ENCODE data around the gene ATXN3.

ATXN3 gene

GRCh38 chr14:92040431-92041051, 65.8 kb downstream of the ATXN3 start:
- TF ChIP-seq CTCF (IDR thresholded peaks at IDR 0.05; ENCODE audit: insufficient read depth, missing control alignments) = no peak
- DNase-seq (ENCODE audit: insufficient read length, low spot score) (no peak), FAIRE-seq (no peak)

- peak; percentile 81 for DNase-seq (ENCODE audit: insufficient read length, low spot score)
- no peak for TF ChIP-seq CTCF (IDR thresholded peaks at IDR 0.05; ENCODE audit: insufficient read depth, missing control alignments)
- no peak for FAIRE-seq
Observed at GRCh38 chr14:92039719-92040430, 66.5 kb downstream of the ATXN3 start, which contains the start of gene TRIP11. TSS of gene TRIP11 (minus strand) at chr14:92040059. CDS start at chr14:92039685, 374 bp downstream.

- FAIRE-seq (no peak), DNase-seq (ENCODE audit: insufficient read length, low spot score) (no peak)
- TF ChIP-seq CTCF (IDR thresholded peaks at IDR 0.05; ENCODE audit: insufficient read depth, missing control alignments) = no peak
Observed at GRCh38 chr14:92039063-92039718, 67.2 kb downstream of the ATXN3 start.

DNA sequence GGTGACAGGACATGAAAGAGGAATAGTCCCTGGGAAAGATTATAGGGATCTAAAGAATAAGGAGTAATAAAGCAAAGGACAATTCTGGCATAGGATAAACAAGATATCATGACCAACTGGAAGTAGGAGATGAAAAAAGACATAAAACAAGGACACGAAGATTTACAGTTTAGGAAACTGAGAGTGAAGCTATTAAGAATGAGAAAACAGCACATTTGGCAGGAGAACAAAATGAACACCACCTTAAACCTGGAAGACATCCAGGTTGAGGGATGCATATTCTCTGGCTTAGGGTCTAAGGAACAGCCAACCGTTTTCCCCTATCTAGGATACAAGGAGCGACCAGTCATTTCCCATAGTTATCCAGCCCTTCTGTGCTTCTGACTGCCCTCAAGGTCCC, 68.4 kb downstream of the ATXN3 start:
- no peak for FAIRE-seq
- no peak for TF ChIP-seq CTCF (IDR thresholded peaks at IDR 0.05; ENCODE audit: insufficient read depth, missing control alignments)

DNA sequence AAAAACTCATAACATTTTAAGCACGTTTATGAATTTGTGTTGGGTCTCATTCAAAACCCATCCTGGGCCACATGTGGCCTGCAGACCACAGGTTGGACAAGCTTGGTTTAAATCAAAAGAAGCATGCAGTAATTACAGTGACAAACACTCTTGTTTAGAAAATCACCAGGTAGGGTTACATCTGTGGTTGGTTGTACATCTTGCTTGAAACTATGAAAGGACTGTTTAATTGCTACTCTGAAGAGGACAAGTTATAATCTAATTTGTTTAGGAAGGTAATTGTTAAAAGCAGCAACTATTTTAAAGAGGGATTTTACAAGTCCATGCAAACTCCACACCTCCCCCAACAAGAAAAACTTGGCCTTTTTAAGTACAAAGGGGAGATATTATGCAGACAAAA, 70.5 kb downstream of the ATXN3 start:
- no peak for TF ChIP-seq CTCF (IDR thresholded peaks at IDR 0.05; ENCODE audit: insufficient read depth, missing control alignments)
- FAIRE-seq (no peak), DNase-seq (ENCODE audit: insufficient read length, low spot score) (no peak)

More for the DNA sequence above, 68.4 kb downstream of the ATXN3 start:
- DNase-seq (ENCODE audit: insufficient read length, low spot score) = no peak

GRCh38 chr14:92033906-92034687, 72.3 kb downstream of the ATXN3 start:
- no peak for DNase-seq (ENCODE audit: insufficient read length, low spot score)
- FAIRE-seq = no peak
- TF ChIP-seq CTCF (IDR thresholded peaks at IDR 0.05; ENCODE audit: insufficient read depth, missing control alignments) = no peak

Measured in D721Med (cell line).